Measurements from ENCODE around the gene DNM3.

DNA sequence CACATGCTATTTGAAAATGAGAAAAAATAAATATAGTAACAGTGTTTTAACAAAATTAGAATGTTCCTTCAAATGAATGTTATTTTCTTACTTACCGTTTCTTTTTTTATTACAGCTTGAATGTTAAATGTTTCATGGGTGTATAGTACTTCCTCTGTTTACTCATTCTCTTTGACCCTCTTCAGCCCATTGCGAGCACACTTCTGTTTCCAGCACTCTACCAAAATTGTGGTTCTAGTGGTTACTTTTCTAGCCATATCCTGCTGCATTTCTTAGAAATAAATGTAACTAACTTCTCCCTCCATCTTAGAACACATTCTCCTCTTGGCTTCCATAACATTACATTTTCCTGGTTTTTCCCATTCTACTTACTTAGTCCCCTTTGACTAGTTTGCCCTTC lies 389.2 kb downstream of the DNM3 start:
- TF ChIP-seq, protein P1, sequence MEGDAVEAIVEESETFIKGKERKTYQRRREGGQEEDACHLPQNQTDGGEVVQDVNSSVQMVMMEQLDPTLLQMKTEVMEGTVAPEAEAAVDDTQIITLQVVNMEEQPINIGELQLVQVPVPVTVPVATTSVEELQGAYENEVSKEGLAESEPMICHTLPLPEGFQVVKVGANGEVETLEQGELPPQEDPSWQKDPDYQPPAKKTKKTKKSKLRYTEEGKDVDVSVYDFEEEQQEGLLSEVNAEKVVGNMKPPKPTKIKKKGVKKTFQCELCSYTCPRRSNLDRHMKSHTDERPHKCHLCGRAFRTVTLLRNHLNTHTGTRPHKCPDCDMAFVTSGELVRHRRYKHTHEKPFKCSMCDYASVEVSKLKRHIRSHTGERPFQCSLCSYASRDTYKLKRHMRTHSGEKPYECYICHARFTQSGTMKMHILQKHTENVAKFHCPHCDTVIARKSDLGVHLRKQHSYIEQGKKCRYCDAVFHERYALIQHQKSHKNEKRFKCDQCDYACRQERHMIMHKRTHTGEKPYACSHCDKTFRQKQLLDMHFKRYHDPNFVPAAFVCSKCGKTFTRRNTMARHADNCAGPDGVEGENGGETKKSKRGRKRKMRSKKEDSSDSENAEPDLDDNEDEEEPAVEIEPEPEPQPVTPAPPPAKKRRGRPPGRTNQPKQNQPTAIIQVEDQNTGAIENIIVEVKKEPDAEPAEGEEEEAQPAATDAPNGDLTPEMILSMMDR (IDR thresholded peaks at IDR 0.05): no peak
- TF ChIP-seq EZH2 (IDR thresholded peaks at IDR 0.05; ENCODE audit: borderline replicate concordance, insufficient read depth, low read depth, low read length, poor library complexity, severe bottlenecking): no peak
